GM12878 (cell line): ENCODE data around the gene CLUH.

Experiments used
- CTCF ChIP-seq, 3 experiments: IDR thresholded peaks in 2 of 3; conservative IDR thresholded peaks in 1 of 3; 2 replicates each; pipeline ENCODE4 v1.5.1; 2011; ENCODE audit warnings: low read depth in 3 of 3, low read length in 3 of 3, mild to moderate bottlenecking in 3 of 3, control low read depth in 2 of 3, moderate library complexity in 2 of 3, inconsistent platforms in 1 of 3, mixed read lengths in 1 of 3; ENCODE audit not compliant: control insufficient read depth in 2 of 3, insufficient read depth in 1 of 3; ENCODE audit errors: extremely low read depth in 1 of 3
- EZH2 ChIP-seq: IDR thresholded peaks from 2 replicates; pipeline ENCODE4 v1.6.1; 2012; ENCODE audit warnings: low read depth, mild to moderate bottlenecking, control low read depth, inconsistent platforms, low read length, borderline replicate concordance; ENCODE audit not compliant: control insufficient read depth
- GABPA ChIP-seq: IDR thresholded peaks from 2 replicates; pipeline ENCODE4 v1.6.1; 2014; ENCODE audit warnings: antibody characterized with exemption, low read depth, mild to moderate bottlenecking, inconsistent platforms
- JUND ChIP-seq: IDR thresholded peaks from 2 replicates; pipeline ENCODE4 v1.6.1; 2012; ENCODE audit warnings: low read depth, mild to moderate bottlenecking, low read length, improper control_type of control experiment, moderate library complexity
- PKNOX1 ChIP-seq: fragments of 450-650 bp; IDR thresholded peaks from 2 replicates; pipeline ENCODE4 v1.6.1; 2016; ENCODE audit warnings: mild to moderate bottlenecking
- POLR2A ChIP-seq: IDR thresholded peaks from 2 replicates; pipeline ENCODE4 v1.6.1; 2011; ENCODE audit warnings: low read depth, mild to moderate bottlenecking, low read length
- POLR2AphosphoS5 ChIP-seq: IDR thresholded peaks from 2 replicates; pipeline ENCODE4 v1.6.1; 2011; ENCODE audit warnings: mild to moderate bottlenecking, low read length, inconsistent platforms
- RELA ChIP-seq: fragments of 450-650 bp; IDR thresholded peaks from 2 replicates; pipeline ENCODE4 v1.8.0; 2014; ENCODE audit warnings: borderline replicate concordance; ENCODE audit not compliant: partially characterized antibody
- RFX5 ChIP-seq: IDR thresholded peaks from 2 replicates; pipeline ENCODE4 v1.6.1; 2011; ENCODE audit warnings: low read depth, low read length, improper control_type of control experiment
- TAF1 ChIP-seq: IDR thresholded peaks from 2 replicates; pipeline ENCODE4 v1.6.1; 2011; ENCODE audit warnings: mild to moderate bottlenecking, low read depth, low read length, borderline replicate concordance

- TF ChIP-seq JUND (no peak), TAF1 (no peak), POLR2AphosphoS5 (no peak), CTCF (IDR thresholded peaks at IDR 0.05 in 2 of 3, conservative IDR thresholded peaks at IDR 0.05 in 1 of 3; ENCODE audit: control insufficient read depth in 2 of 3, extremely low read depth in 1 of 3, insufficient read depth in 1 of 3, low read depth in 3 of 3, low read length in 3 of 3) (no peak), RELA (no peak), GABPA (no peak), EZH2 (no peak), RFX5 (no peak), POLR2A (no peak; the same call in 1 of the 2 replicates), PKNOX1 (no peak)
Measured at GRCh38 chr17:2695243-2695960, 16.2 kb downstream of the CLUH start.
